ENCODE measurements around the gene ZNF248. TPM values are rescaled to one million over a fixed set of nuclear protein-coding genes. Genes with fewer than 3 reads are reported as not detected.

The ZNF248 gene
- 5.6 and 7.2 TPM in 2 replicates for total RNA-seq

DNA sequence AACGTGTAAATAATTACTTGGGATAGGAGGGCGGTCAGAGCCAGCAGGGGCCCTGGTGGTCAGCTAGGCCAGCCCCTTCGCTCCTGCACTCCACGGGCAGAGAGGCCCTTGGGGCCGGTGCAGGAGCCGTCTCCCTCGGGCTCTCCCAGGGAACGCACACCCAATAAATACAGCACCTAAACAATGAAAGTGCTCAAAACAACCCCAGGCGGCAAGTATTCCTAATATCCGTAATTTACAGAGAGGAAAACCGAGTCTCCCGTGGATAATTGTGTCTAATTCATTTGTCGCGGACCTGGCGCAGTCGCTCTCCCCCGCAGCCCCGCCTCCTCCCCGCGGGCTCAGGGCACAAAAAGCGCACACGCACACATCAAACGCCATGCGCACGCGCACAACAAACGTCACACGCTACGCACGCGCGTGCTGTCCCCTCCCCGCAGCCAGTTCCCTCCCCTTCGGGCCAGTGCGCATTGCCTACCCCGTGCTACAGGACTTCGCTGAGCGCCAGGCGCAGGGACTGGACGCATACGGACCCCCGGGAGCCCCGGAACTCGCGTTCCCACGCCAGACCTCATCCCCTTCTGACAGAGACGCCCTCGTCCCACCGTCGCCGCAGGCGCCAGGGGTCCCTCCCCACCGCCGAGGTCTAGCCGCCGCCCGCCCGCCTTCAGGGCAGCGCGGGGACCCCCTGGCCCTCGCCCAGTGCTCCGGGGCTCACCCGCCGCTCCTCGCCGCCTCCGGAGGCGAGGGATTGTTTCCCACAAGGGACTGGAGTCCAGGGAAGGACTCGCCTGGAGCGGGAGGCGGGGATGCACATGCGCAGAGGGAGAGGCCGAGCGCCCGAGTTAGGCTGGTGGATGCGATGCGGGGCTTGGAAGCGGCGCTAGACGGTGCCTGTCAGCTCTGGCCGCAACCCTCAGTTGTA, at the start of gene ZNF248:
TSS of gene ZNF248 (minus strand) at position 324 of the 925 bp plus-strand sequence. CDS start 1,300 bp downstream, outside the sequence.

Other genes with a start within 250 kb of the ZNF248 start
- 7.6 and 9.1 TPM in 2 replicates for gene ZNF25, start 119.0 kb upstream of the ZNF248 start, total RNA-seq
- gene ZNF33A, start 153.1 kb upstream of the ZNF248 start, total RNA-seq = 10.6 and 11.6 TPM in 2 replicates
- gene ZNF37A, start 236.7 kb upstream of the ZNF248 start, total RNA-seq = 13.0 and 15.3 TPM in 2 replicates